Endothelial cell (in vitro differentiated cells): ENCODE results near the gene KDM4B. TPM values are rescaled to one million over a fixed set of nuclear protein-coding genes. Genes with fewer than 3 reads are reported as not detected.

Experiments
- DNase-seq: peaks from one replicate; pipeline ENCODE4 v3.0.0; 2021; ENCODE audit warnings: low spot score
- H3K27ac Mint-ChIP-seq: one replicate; pipeline ENCODE4 v1.8.0; 2021; ENCODE audit warnings: mixed read lengths, inconsistent platforms; ENCODE audit not compliant: unreplicated experiment
- H3K27me3 Mint-ChIP-seq: one replicate; pipeline ENCODE4 v1.8.0; 2021; ENCODE audit warnings: mild to moderate bottlenecking, moderate library complexity, mixed read lengths, inconsistent platforms; ENCODE audit not compliant: unreplicated experiment
- H3K36me3 Mint-ChIP-seq: one replicate; pipeline ENCODE4 v1.8.0; 2021; ENCODE audit warnings: mild to moderate bottlenecking, low read depth, mixed read lengths, inconsistent platforms; ENCODE audit not compliant: unreplicated experiment
- H3K4me1 Mint-ChIP-seq: one replicate; pipeline ENCODE4 v1.8.0; 2021; ENCODE audit warnings: mild to moderate bottlenecking, mixed read lengths, inconsistent platforms; ENCODE audit not compliant: unreplicated experiment
- H3K4me3 Mint-ChIP-seq: one replicate; pipeline ENCODE4 v1.8.0; 2021; ENCODE audit warnings: mild to moderate bottlenecking, mixed read lengths, inconsistent platforms; ENCODE audit not compliant: unreplicated experiment
- H3K9me3 Mint-ChIP-seq: one replicate; pipeline ENCODE4 v1.8.0; 2021; ENCODE audit warnings: mixed read lengths, inconsistent platforms; ENCODE audit not compliant: unreplicated experiment
- CTCF ChIP-seq: fragments of 200-600 bp; sonication (generic); IDR thresholded peaks from one replicate; pipeline ENCODE4 v1.5.0; 2021; ENCODE audit warnings: antibody characterized with exemption; ENCODE audit not compliant: unreplicated experiment
- total RNA-seq: library from RNA; stranded (reverse); fragmentation: NEBNext Ultra II Directional; extraction: Animal tissue kit (Norgen Biotek cat#: 25700); gene quantifications from one replicate; pipeline ENCODE4 v1.2.1, GENCODE V29; 2021; ENCODE audit not compliant: unreplicated experiment

KDM4B gene
- total RNA-seq, 1 donor from 2014 or later = 42.4 TPM

GRCh38 chr19:4980838-4981680, 12.1 kb downstream of the KDM4B start:
- no peak overlapping the region for H3K27ac Mint-ChIP-seq
- no peaks in the 10 kb centered on the region for H3K36me3 Mint-ChIP-seq
- peak; percentile 38 for TF ChIP-seq CTCF
- peaks cover 2% of the 10 kb centered on the region for H3K27me3 Mint-ChIP-seq
- no peak for DNase-seq
- peaks cover 38% of the 10 kb centered on the region for H3K4me1 Mint-ChIP-seq
- H3K4me3 Mint-ChIP-seq = no peak overlapping the region
- H3K9me3 Mint-ChIP-seq = no peaks in the 10 kb centered on the region

GRCh38 chr19:4981681-4981958, 12.7 kb downstream of the KDM4B start:
- no peak for DNase-seq
- no peak for TF ChIP-seq CTCF
- H3K27me3 Mint-ChIP-seq = peaks cover 2% of the 10 kb centered on the region
- no peak overlapping the region for H3K4me3 Mint-ChIP-seq
- H3K27ac Mint-ChIP-seq = no peak overlapping the region
- H3K9me3 Mint-ChIP-seq = no peaks in the 10 kb centered on the region
- peaks cover 33% of the 10 kb centered on the region for H3K4me1 Mint-ChIP-seq
- H3K36me3 Mint-ChIP-seq = no peaks in the 10 kb centered on the region

- no peak for TF ChIP-seq CTCF
- no peak overlapping the region for H3K4me3 Mint-ChIP-seq
- no peak for DNase-seq
- H3K27me3 Mint-ChIP-seq = peaks cover 2% of the 10 kb centered on the region
- no peak overlapping the region for H3K27ac Mint-ChIP-seq
- no peaks in the 10 kb centered on the region for H3K36me3 Mint-ChIP-seq
- H3K9me3 Mint-ChIP-seq = no peaks in the 10 kb centered on the region
- H3K4me1 Mint-ChIP-seq = peaks cover 36% of the 10 kb centered on the region
Measured at GRCh38 chr19:4983346-4984105, 14.6 kb downstream of the KDM4B start.

GRCh38 chr19:4984106-4984380, 15.1 kb downstream of the KDM4B start:
- Mint-ChIP-seq H3K4me1 (peaks cover 36% of the 10 kb centered on the region), H3K4me3 (no peak overlapping the region), H3K27me3 (peaks cover 2% of the 10 kb centered on the region), H3K9me3 (no peaks in the 10 kb centered on the region), H3K27ac (no peak overlapping the region), H3K36me3 (no peaks in the 10 kb centered on the region)
- no peak for DNase-seq
- TF ChIP-seq CTCF = no peak

- Mint-ChIP-seq H3K27me3 (peaks cover 2% of the 10 kb centered on the region), H3K9me3 (no peaks in the 10 kb centered on the region), H3K4me3 (no peak overlapping the region), H3K4me1 (peaks cover 31% of the 10 kb centered on the region), H3K27ac (no peak overlapping the region), H3K36me3 (no peaks in the 10 kb centered on the region)
- DNase-seq = no peak
- TF ChIP-seq CTCF = no peak
Measured at GRCh38 chr19:4984438-4984990, 15.6 kb downstream of the KDM4B start.
